Measurements from ENCODE around the gene TMEM259.

TMEM259 gene

DNA sequence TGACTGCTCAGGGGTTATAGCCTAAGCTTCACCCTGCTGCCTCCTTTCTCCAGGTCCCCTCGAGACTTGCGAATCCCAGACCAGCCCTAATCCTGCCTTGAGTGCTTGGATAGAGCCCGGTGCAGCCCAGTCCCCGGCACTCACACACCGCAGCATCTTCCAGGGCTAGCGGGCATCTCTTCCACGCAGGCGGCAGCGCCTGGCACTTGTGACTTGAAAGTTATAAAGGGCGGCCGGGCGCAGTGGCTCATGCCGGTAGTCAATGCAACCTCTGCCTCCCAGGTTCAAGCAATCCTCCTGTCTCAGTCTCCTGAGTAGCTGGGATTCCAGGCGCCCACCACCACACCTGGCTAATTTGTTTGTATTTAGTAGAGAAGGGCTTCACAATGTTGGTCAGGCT is 34.8 kb downstream of the TMEM259 start:
- no peak for DNase-seq (ENCODE audit: low spot score)

- DNase-seq (ENCODE audit: low spot score) = peak; percentile 93
Measured at GRCh38 chr19:984165-984967, 36.6 kb downstream of the TMEM259 start, which contains the start of gene WDR18. WDR18 (plus strand) TSS chr19:984345; CDS start chr19:984354, 9 bp downstream.

DNA sequence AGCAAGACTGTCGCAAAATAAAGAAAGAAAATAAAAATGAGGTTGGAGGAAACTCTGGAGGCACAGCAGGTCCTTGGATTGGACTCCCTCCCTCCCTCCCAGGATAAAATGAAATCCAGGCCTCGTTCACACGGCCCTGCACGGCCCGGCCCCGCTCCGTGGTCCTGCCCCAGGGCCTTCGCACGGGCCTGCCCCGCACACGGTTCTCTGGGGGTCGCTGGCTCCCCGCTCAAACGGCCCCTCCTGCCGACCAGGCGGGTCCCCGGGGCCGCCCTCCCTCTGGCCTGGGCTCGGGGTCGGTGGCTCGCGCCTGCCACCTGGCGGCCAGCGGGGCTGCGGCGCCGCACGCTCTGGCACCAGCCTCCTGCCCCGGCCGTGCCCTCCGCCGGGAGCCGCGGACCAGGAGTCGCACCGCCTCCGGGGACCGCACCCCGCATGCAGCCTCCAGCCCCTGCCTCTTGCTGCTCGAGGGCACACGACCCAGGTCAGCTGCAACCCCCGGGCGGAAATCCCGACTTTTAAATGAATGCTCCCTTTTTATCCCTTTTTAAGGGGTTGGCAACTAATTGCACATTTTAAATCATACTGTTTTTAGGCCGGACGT is 38.3 kb downstream of the TMEM259 start:
- peak; percentile 61 for DNase-seq (ENCODE audit: low spot score)

DNA sequence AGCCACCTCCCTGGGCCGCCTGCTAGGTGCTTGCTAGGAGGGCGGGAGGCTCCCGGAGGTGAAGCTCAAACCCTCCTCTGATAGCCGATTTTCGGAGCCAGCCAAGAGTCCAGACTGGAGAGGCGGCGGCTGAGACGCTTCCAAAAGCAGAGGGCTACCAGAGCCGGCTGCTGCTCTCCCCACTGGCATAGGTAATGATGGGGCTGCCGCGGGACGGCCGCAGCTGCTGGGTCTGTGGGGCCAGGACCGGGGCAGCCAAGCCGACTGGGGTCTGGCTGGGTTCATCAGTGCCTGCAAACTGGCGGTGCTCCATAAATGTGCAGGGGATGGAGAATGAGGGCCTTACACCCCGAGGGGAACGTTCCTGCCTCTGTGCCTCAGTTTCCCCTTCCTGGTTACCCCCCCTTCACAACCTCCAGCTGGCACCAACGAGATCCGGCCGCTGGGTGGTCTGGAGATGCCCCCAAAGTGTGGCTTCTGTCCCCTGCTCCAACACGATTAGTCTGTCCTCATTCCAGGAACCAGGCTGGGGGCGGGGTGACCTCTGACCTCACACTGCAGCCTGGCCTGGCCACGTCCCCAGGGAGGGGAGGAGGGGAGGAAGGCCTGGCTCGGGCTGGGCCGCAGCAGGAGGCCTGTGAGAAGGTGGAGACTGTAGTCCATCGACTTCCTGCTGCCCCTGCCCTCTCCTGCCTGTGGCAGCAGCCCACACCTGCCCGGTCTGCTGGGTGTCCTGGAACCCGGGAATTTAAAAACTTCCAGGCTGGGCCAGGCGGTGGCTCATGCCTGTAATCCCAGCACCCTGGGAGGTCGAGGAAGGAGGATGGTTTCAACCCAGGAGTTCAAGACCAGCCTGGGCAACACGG is 40.6 kb downstream of the TMEM259 start:
- DNase-seq (ENCODE audit: low spot score) = no peak

- DNase-seq (ENCODE audit: low spot score) = no peak
Measured at GRCh38 chr19:979318-979741, 41.6 kb downstream of the TMEM259 start.

GRCh38 chr19:977058-977464 is 43.9 kb downstream of the TMEM259 start:
- DNase-seq (ENCODE audit: low spot score) = no peak

DNA sequence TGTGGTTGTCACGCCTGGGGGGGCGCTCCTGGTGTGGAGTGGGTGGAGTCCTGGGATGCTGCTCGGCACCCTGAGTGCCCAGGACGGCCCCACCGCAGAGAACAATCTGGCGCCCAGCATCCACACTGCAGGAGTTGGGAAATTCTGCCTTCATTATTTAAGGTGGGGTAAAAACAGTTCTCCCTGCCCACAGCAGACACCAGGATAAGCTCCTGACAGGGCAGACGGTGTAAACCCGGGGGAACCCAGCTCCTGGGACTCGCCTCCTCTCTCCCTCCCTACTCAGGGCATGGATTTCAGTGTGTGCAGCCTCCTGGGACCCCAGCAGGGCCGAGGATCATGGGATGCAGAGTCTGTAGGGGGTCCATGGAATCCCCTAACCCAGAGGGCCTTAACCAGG is 44.4 kb downstream of the TMEM259 start:
- no peak for DNase-seq (ENCODE audit: low spot score)

DNA sequence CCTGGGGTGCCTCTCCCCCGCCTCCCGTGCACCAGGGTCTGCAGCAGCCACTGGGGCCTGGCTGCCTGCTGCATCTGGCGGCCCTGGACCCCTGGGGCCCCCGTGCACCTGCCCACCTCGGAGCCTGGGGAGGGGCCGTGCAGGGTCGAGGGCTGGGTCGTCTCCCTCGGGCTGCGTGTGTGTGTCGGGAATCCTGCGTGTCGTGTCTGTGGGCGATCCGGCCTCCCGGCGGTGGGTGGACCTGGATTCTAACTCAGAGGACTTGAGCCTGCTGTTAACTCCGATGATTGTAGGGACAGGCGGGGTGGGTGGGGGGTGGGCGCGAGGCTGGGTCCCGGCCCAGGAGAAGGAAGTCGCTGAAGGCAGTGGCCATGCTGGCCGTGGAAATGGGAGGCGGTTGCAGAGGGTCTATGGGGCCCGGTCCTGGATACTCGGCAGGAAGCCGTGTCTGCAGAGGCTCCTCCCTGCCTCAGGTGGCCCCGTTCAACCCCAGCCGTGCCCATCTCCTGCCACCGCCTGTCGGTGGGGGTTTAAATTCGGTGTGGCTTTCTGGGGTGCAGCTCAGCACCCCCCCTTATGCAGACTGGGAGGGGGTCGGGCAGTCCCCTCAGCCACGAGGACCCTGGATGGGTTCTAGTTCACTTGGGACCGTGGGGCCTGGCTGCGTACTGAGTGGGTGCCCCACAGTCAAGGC is 46.2 kb downstream of the TMEM259 start:
- no peak for DNase-seq (ENCODE audit: low spot score)

GRCh38 chr19:973726-974563 is 47.0 kb downstream of the TMEM259 start:
- DNase-seq (ENCODE audit: low spot score) = no peak

DNA sequence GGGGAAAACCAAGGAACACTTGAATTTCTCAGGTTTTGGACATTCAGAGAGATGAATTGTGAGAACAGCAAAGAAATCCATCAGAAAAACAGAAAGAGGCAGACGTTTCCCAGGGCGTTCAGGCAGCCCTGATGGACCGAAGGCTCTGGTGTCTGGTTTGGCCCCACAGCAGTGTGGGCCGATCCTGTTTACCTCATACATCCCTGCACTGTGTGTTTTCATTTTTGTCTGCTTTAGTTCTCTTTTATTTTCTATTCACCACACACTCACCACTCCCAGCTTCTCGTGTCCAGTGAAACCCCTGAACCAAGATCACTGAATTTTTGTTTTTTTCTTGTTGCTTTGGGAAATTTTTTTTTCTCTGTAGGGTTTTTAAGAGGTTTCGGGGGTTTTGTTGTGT is 48.6 kb downstream of the TMEM259 start:
- no peak for DNase-seq (ENCODE audit: low spot score)

DNA sequence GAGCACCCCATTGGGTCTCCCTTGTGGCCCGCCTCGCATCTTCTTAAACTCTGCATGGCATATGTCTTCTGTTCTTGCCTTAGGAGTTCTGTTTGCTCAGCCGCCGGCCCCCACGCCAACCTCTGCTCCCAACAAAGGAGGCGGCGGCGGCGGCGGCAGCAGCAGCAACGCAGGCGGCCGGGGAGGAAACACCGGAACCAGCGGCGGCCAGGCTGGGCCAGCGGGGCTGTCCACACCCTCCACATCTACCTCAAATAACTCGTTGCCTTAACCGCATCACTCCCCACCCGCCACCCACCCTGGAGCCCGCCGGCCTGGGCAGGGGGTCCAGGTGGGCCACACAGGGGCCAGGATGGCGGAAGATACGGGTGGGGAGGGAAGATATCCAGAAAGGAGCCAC is 49.1 kb downstream of the TMEM259 start:
- DNase-seq (ENCODE audit: low spot score) = no peak

GRCh38 chr19:970695-971094 is 50.2 kb downstream of the TMEM259 start:
- no peak for DNase-seq (ENCODE audit: low spot score)

- DNase-seq (ENCODE audit: low spot score) = no peak
Measured at GRCh38 chr19:966485-967088, 54.3 kb downstream of the TMEM259 start.

DNA sequence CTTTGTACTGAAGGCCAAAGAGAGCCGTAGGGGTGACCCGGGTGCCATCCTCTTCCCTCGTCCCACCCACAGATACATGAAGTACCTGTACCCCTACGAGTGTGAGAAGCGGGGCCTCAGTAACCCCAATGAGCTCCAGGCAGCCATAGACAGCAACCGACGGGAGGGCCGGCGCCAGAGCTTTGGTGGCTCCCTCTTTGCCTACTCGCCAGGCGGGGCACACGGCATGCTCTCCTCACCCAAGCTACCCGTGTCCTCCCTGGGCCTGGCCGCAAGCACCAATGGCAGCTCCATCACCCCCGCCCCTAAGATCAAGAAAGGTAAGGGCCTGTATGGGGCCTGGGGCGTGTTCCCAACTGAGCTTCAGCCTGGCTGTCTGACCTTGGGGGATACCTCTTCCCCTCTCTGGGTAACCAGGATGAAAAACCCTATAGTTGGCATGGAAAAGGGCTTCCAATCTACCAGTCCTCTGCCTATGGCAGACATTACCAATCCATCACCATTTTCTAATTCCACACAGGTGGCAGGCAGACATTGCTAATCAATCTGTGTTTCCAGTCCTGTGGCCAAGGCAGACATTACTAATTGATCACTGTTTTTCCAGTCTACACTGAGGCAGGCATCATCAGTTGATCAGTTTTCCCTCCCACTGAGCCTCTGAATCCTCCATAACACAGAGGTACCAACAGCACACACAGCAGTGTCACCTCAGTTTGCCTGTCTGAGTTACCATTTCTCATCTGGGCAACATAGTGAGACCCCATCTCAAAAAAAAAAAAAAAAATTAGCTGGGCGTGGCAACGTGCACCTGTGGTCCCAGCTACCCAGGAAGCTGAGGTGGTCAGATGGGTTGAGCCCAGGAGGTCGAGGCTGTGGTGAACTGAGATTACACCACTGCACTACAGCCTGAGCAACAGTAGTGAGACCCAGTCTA is 55.9 kb downstream of the TMEM259 start:
- no peak for DNase-seq (ENCODE audit: low spot score)

DNA sequence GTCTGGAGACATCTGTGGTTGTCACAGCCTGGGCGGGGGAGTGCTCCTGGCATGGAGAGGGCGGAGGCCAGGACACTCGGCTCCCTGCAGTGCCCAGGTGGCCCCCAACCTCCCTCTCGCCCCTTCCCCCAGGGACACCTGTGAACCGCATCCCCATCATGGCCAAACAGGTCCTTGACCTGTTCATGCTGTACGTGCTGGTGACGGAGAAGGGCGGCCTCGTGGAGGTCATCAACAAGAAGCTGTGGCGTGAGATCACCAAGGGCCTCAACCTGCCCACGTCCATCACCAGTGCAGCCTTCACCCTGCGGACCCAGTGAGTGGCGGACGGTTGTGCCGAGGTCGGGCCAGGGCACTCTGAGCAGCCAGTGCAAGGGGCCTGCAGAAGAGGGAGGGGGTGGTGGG is 56.8 kb downstream of the TMEM259 start:
- DNase-seq (ENCODE audit: low spot score) = no peak

GRCh38 chr19:963486-963951 is 57.4 kb downstream of the TMEM259 start:
- no peak for DNase-seq (ENCODE audit: low spot score)

- DNase-seq (ENCODE audit: low spot score) = no peak
Measured at GRCh38 chr19:962683-963400, 58.1 kb downstream of the TMEM259 start.

- DNase-seq (ENCODE audit: low spot score) = no peak
Measured at GRCh38 chr19:961866-962620, 58.9 kb downstream of the TMEM259 start.
